Heart left ventricle (tissue), 13 donors: ENCODE measurements around the gene TEDC1.

Source experiments
- POLR2A ChIP-seq, 2 donors: fragments of 450-650 bp; IDR thresholded peaks; one replicate each; pipeline ENCODE4 v1.6.1; 2017; ENCODE audit warnings: antibody characterized with exemption in 2 of 2, mild to moderate bottlenecking in 2 of 2, moderate library complexity in 2 of 2
- TF ChIP-seq, protein P1 (sequence below), 12 donors: fragments of 200-600 bp; sonication (generic) in 4 of 12; IDR thresholded peaks; one replicate each; pipeline versions ENCODE4 v1.5.0 to v1.8.0; 2018 to 2022; ENCODE audit warnings: antibody characterized with exemption in 12 of 12, mild to moderate bottlenecking in 5 of 12
- donor health status: ischemic (EF 13 %, LVEDD 7.1; RV severe dilation, severe dysfunction).
- donor health status: DM: no; HTN: yes; CAD: no.
- donor health status: DM: no; HTN: no; CAD: no.
- donor health status: ischemic (EF 25% LVEDD 6.9; RV normal size, moderate dysfunction).
- donor health status: ischemic (EF 25% LVEDD 5.7; RV mildly dilated, moderate dysfunction).
- donor health status: ischemic (EF 35%, LVEDD 5.7; RV mildly dilated, moderate dysfunction).
- donor health status: nonischemic (EF 11% LVEDD 7.7; RV severe dilation, severe dysfunction).
- donor health status: DM: yes; HTN: yes; CAD: no.
- donor health status: PGD.
- donor health status: ischemic (EF 29% LVEDD 5.4; RV normal size, mild dysfunction).
- donor health status: nonischemic (EF 23%, LVEDD 6.1; RV moderate dilation, normal function).

- TF ChIP-seq, protein P1, sequence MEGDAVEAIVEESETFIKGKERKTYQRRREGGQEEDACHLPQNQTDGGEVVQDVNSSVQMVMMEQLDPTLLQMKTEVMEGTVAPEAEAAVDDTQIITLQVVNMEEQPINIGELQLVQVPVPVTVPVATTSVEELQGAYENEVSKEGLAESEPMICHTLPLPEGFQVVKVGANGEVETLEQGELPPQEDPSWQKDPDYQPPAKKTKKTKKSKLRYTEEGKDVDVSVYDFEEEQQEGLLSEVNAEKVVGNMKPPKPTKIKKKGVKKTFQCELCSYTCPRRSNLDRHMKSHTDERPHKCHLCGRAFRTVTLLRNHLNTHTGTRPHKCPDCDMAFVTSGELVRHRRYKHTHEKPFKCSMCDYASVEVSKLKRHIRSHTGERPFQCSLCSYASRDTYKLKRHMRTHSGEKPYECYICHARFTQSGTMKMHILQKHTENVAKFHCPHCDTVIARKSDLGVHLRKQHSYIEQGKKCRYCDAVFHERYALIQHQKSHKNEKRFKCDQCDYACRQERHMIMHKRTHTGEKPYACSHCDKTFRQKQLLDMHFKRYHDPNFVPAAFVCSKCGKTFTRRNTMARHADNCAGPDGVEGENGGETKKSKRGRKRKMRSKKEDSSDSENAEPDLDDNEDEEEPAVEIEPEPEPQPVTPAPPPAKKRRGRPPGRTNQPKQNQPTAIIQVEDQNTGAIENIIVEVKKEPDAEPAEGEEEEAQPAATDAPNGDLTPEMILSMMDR (IDR thresholded peaks at IDR 0.05): no peak
- no peak for TF ChIP-seq POLR2A (IDR thresholded peaks at IDR 0.05)
Observed at GRCh38 chr14:105547741-105548169, 56.7 kb downstream of the TEDC1 start.
